Fibroblast of lung (primary cell): Measurements from ENCODE around the gene FNBP1L. TPM values are rescaled to one million over a fixed set of nuclear protein-coding genes. Genes with fewer than 3 reads are reported as not detected.

Experiments
- DNase-seq, 2 donors: peaks; one replicate each; pipeline versions ENCODE4 v3.0.0 to v3.0.0-alpha.2; 2010; ENCODE audit warnings: low read depth in 2 of 2
- H2AFZ ChIP-seq: 2 replicates; pipeline ENCODE4 v1.5.1; 2012; ENCODE audit warnings: low read length, control low read depth, inconsistent platforms
- H3K27ac ChIP-seq: 2 replicates; pipeline ENCODE4 v1.5.1; 2011; ENCODE audit warnings: low read length, control low read depth; ENCODE audit not compliant: insufficient read depth
- H3K27me3 ChIP-seq: 2 replicates; pipeline ENCODE4 v1.5.1; 2011; ENCODE audit warnings: mild to moderate bottlenecking, low read length; ENCODE audit not compliant: control insufficient read depth, insufficient read depth
- H3K36me3 ChIP-seq: 2 replicates; pipeline ENCODE4 v1.5.1; 2011; ENCODE audit warnings: low read length; ENCODE audit not compliant: control insufficient read depth, insufficient read depth
- H3K4me1 ChIP-seq: 2 replicates; pipeline ENCODE4 v1.5.1; 2011; ENCODE audit warnings: low read length; ENCODE audit not compliant: control insufficient read depth, insufficient read depth; ENCODE audit errors: extremely low read depth
- H3K4me2 ChIP-seq: 2 replicates; pipeline ENCODE4 v1.5.1; 2011; ENCODE audit warnings: low read length, control low read depth; ENCODE audit not compliant: insufficient read depth; ENCODE audit errors: extremely low read depth
- H3K4me3 ChIP-seq, 4 experiments: fragments of 200-600 bp in 1 of 4; sonication (generic) in 1 of 4; replicated peaks in 1 of 4; 2 replicates each; pipeline ENCODE4 v1.5.1; 2011 to 2016; ENCODE audit warnings: low read length in 4 of 4, low read depth in 3 of 4, mild to moderate bottlenecking in 3 of 4, control low read depth in 2 of 4, inconsistent platforms in 1 of 4, mixed read lengths in 1 of 4; ENCODE audit not compliant: insufficient read depth in 1 of 4; ENCODE audit errors: control extremely low read depth in 1 of 4
- H3K79me2 ChIP-seq: 2 replicates; pipeline ENCODE4 v1.5.1; 2012; ENCODE audit warnings: mild to moderate bottlenecking, low read length, inconsistent platforms; ENCODE audit not compliant: control insufficient read depth, insufficient read depth
- H3K9ac ChIP-seq: 2 replicates; pipeline ENCODE4 v1.5.1; 2011; ENCODE audit warnings: mild to moderate bottlenecking, low read length, control low read depth; ENCODE audit not compliant: insufficient read depth
- H3K9me3 ChIP-seq: 2 replicates; pipeline ENCODE4 v1.5.1; 2012; ENCODE audit warnings: low read depth, low read length; ENCODE audit not compliant: control insufficient read depth, insufficient read depth
- H4K20me1 ChIP-seq: 2 replicates; pipeline ENCODE4 v1.5.1; 2011; ENCODE audit warnings: low read length; ENCODE audit not compliant: control insufficient read depth, insufficient read depth; ENCODE audit errors: extremely low read depth
- CTCF ChIP-seq, 2 donors: IDR thresholded peaks in 1 of 2; conservative IDR thresholded peaks in 1 of 2; 1 replicate in 1 of 2; 2 replicates in 1 of 2; pipeline ENCODE4 v1.5.1; 2011 to 2012; ENCODE audit warnings: low read length in 2 of 2, control low read depth in 1 of 2, inconsistent platforms in 1 of 2, low read depth in 1 of 2, mild to moderate bottlenecking in 1 of 2
- EZH2 ChIP-seq: IDR thresholded peaks from 2 replicates; pipeline ENCODE4 v1.5.1; 2012; ENCODE audit warnings: low read length, control low read depth, mild to moderate bottlenecking; ENCODE audit errors: missing control alignments
- polyA plus RNA-seq, 2 donors: library from polyadenylated mRNA; depleted of rRNA in 1 of 2; stranded (reverse) in 1 of 2; unstranded in 1 of 2; fragments of >200 nt; gene quantifications; 2 replicates each; pipeline ENCODE4 v1.2.1, GENCODE V29; 2011 to 2012; ENCODE audit warnings: missing spikeins in 1 of 2
- total RNA-seq: library from RNA; depleted of rRNA; stranded (reverse); fragments of >200 nt; gene quantifications from 2 replicates; pipeline ENCODE4 v1.2.1, GENCODE V29; 2014

Gene FNBP1L
- total and polyA plus RNA-seq, 2 donors (not counting 1 experiment from before 2014, with no cell fraction given), result 3.0 to 4.1 TPM

GRCh38 chr1:93528412-93528811 lies 80.5 kb downstream of the FNBP1L start:
- H3K9me3 ChIP-seq, result no peaks in the 10 kb centered on the region
- DNase-seq, result no peak
- H2AFZ ChIP-seq, result no peak overlapping the region
- H3K79me2 ChIP-seq, result no peaks in the 10 kb centered on the region
- no peak overlapping the region for H3K4me2 ChIP-seq
- H3K9ac ChIP-seq, result no peak overlapping the region
- no peaks in the 10 kb centered on the region for H3K36me3 ChIP-seq
- no peak overlapping the region for H3K27ac ChIP-seq
- H3K4me3 ChIP-seq, result no peak overlapping the region
- H3K4me1 ChIP-seq, result no peaks in the 10 kb centered on the region
- H4K20me1 ChIP-seq, result no peaks in the 10 kb centered on the region
- TF ChIP-seq EZH2 (no peak), CTCF (conservative IDR thresholded peaks at IDR 0.05 in 1 of 2, IDR thresholded peaks at IDR 0.05 in 1 of 2; ENCODE audit: low read depth in 1 of 2, low read length in 2 of 2) (no peak)
- no peaks in the 10 kb centered on the region for H3K27me3 ChIP-seq

DNA sequence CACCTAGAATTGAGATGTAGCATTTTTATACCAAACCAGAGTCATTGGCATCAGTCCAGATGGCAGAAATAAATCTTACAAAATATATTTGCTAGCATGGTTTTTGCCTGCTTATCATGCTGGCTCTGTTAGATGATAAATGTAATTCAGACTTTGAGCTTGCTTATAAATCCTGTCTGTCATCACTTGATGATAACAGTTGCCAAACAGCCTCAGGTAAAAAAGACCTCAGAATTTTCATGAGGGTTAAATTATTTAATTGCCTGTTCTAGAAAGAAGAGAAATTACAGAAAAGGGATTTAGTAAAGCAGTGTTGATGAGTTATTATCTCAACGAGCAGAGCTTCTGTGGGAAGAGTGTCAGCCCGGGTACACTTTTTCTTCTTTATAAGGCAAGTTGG lies 83.3 kb downstream of the FNBP1L start:
- H3K27me3 ChIP-seq, result no peaks in the 10 kb centered on the region
- no peak overlapping the region for H3K27ac ChIP-seq
- H3K79me2 ChIP-seq, result no peaks in the 10 kb centered on the region
- H3K9me3 ChIP-seq, result no peaks in the 10 kb centered on the region
- no peaks in the 10 kb centered on the region for H4K20me1 ChIP-seq
- no peak for DNase-seq
- no peak overlapping the region for H2AFZ ChIP-seq
- TF ChIP-seq EZH2 (no peak), CTCF (conservative IDR thresholded peaks at IDR 0.05 in 1 of 2, IDR thresholded peaks at IDR 0.05 in 1 of 2; ENCODE audit: low read depth in 1 of 2, low read length in 2 of 2) (no peak)
- no peak overlapping the region for H3K9ac ChIP-seq
- no peaks in the 10 kb centered on the region for H3K36me3 ChIP-seq
- H3K4me3 ChIP-seq, result no peak overlapping the region
- no peaks in the 10 kb centered on the region for H3K4me1 ChIP-seq
- no peak overlapping the region for H3K4me2 ChIP-seq

- H4K20me1 ChIP-seq, result no peaks in the 10 kb centered on the region
- no peaks in the 10 kb centered on the region for H3K9me3 ChIP-seq
- TF ChIP-seq EZH2, result no peak
- TF ChIP-seq CTCF (conservative IDR thresholded peaks at IDR 0.05 in 1 of 2, IDR thresholded peaks at IDR 0.05 in 1 of 2; ENCODE audit: low read depth in 1 of 2, low read length in 2 of 2), result no peak
- H3K27me3 ChIP-seq, result no peaks in the 10 kb centered on the region
- H3K79me2 ChIP-seq, result no peaks in the 10 kb centered on the region
- no peaks in the 10 kb centered on the region for H3K36me3 ChIP-seq
- H3K4me1 ChIP-seq, result no peaks in the 10 kb centered on the region
- H3K4me3 ChIP-seq, result no peak overlapping the region
- no peak overlapping the region for H3K27ac ChIP-seq
- no peak overlapping the region for H3K9ac ChIP-seq
- no peak for DNase-seq
- no peak overlapping the region for H3K4me2 ChIP-seq
- H2AFZ ChIP-seq, result no peak overlapping the region
These were observed 85.0 kb downstream of the FNBP1L start for GRCh38 chr1:93532780-93533378.
